CD4-positive, alpha-beta T cell (primary cell): ENCODE measurements around the gene EPS15. TPM values are rescaled to one million over a fixed set of nuclear protein-coding genes. Genes with fewer than 3 reads are reported as not detected.
"Not testable (repeated sequence)": the region's sequence is repeated elsewhere in the genome, so short reads cannot be mapped to it uniquely, and the experiment has no call there.

Experiments used
- ATAC-seq: fragments of 200-7000 bp; cut with Tn5 transposase; one replicate; pipeline ENCODE4 v1.10.0; 2022; ENCODE audit warnings: mild to moderate bottlenecking; ENCODE audit not compliant: poor library complexity
- CTCF ChIA-PET: fragments of 350-600 bp; sonication (Branson Sonifier 250); formaldehyde crosslinking; loops from one replicate; lab custom pipeline; 2021; ENCODE audit warnings: antibody characterized with exemption, inconsistent platforms; lab: Charles Lee
- POLR2A ChIA-PET: fragments of 350-600 bp; sonication (Branson Sonifier 250); formaldehyde crosslinking; loops from one replicate; lab custom pipeline; 2021; ENCODE audit warnings: antibody characterized with exemption, inconsistent platforms; lab: Charles Lee
- DNase-seq, 14 experiments: peaks; one replicate each; pipeline ENCODE4 v3.0.0-alpha.2; 2013 to 2020; ENCODE audit warnings: mixed read lengths in 2 of 14
- H3K27ac ChIP-seq, 2 donors: one replicate each; pipeline versions ENCODE4 v1.5.1 to v1.7.0; 2013; ENCODE audit warnings: low read length in 2 of 2, low read depth in 1 of 2, mild to moderate bottlenecking in 1 of 2
- H3K27me3 ChIP-seq, 2 experiments: 1 replicate in 1 of 2; 2 replicates in 1 of 2; pipeline versions ENCODE4 v1.6.1 to v1.7.0; 2013; ENCODE audit warnings: low read length in 2 of 2, control low read depth in 1 of 2, mild to moderate bottlenecking in 1 of 2, moderate library complexity in 1 of 2; ENCODE audit not compliant: insufficient read depth in 2 of 2, control insufficient read depth in 1 of 2
- H3K36me3 ChIP-seq: one replicate; pipeline ENCODE4 v1.6.1; 2013; ENCODE audit warnings: low read length, control low read depth; ENCODE audit not compliant: insufficient read depth
- H3K4me1 ChIP-seq: one replicate; pipeline ENCODE4 v1.6.1; 2013; ENCODE audit warnings: low read length, control low read depth; ENCODE audit not compliant: insufficient read depth
- H3K4me3 ChIP-seq: one replicate; pipeline ENCODE4 v1.5.1; 2013; ENCODE audit warnings: mild to moderate bottlenecking, low read length, moderate library complexity
- H3K9me3 ChIP-seq, 2 experiments: 1 replicate in 1 of 2; 2 replicates in 1 of 2; pipeline versions ENCODE4 v1.6.1 to v1.7.0; 2013; ENCODE audit warnings: low read length in 2 of 2, mild to moderate bottlenecking in 2 of 2, control low read depth in 1 of 2, moderate library complexity in 1 of 2; ENCODE audit not compliant: control insufficient read depth in 1 of 2, insufficient read depth in 1 of 2
- H3K27ac Mint-ChIP-seq: one replicate; pipeline ENCODE4 v1.8.0; 2020; ENCODE audit warnings: mixed read lengths
- H3K27me3 Mint-ChIP-seq: one replicate; pipeline ENCODE4 v1.8.0; 2021; ENCODE audit warnings: mixed read lengths
- H3K36me3 Mint-ChIP-seq: one replicate; pipeline ENCODE4 v1.8.0; 2021; ENCODE audit warnings: low read depth, mixed read lengths
- H3K4me1 Mint-ChIP-seq: one replicate; pipeline ENCODE4 v1.8.0; 2021; ENCODE audit warnings: low read depth, mixed read lengths
- H3K4me3 Mint-ChIP-seq: one replicate; pipeline ENCODE4 v1.8.0; 2020; ENCODE audit warnings: mild to moderate bottlenecking, mixed read lengths
- H3K9me3 Mint-ChIP-seq: one replicate; pipeline ENCODE4 v1.8.0; 2020; ENCODE audit warnings: mixed read lengths
- intact Hi-C, 2 experiments: fragments of 100-400 bp; cut with DNase I in 1 of 2; cut with micrococcal nuclease in 1 of 2; formaldehyde crosslinking; loops; one replicate each; pipeline versions ENCODE4 v1.15.1 to v1.9.0; 2023 to 2025; cut with DNase I, micrococcal nuclease
- total RNA-seq, 174 experiments: library from RNA in 2 of 174; stranded (reverse) in 2 of 174; gene quantifications; one replicate each; pipeline ENCODE4 v1.2.3 and lab custom pipeline; 2021 to 2026
- TF ChIP-seq, protein P1 (sequence below): fragments of 200-600 bp; IDR thresholded peaks from one replicate; pipeline ENCODE4 v1.8.0; 2022; ENCODE audit warnings: antibody characterized with exemption, mild to moderate bottlenecking

EPS15 gene
- total RNA-seq, 2 experiments from 2014 or later = 44.5 to 47.9 TPM

DNA sequence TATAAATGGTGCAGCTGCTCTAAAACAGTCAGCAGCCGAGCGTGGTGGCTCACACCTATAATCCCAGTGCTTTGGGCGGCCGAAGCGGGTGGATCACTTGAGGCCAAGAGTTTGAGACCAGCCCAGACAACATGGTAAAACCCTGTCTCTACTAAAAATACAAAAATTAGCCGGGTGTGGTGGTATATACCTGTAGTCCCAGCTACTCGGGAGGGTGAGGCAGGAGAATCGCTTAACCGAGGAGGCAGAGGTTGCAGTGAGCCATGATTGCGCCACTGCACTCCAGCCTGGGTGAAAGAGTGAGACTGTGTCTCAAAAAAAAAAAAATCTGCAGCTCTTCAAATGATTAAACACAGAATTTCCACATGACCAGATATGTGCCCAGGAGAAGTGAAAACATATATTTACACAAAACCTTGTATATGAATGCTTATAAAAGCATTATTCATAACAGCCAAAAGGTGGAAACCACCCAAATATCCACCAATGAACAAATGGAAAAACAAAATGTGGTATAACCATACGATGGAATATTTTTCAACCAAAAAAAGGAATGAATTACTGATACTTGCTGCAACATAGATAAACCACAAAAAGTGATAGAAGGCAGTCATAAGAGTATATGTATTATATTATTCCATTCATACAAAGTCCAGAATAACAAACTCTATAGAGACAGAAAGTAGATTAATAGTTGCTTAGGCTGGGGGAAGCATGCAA, 14.1 kb downstream of the EPS15 start:
- Histone ChIP-seq H3K4me3 (no peak overlapping the region), H3K36me3 (peaks cover 15% of the 10 kb centered on the region), H3K9me3 (no peaks in the 10 kb centered on the region), H3K27ac (no peak overlapping the region), H3K27me3 (no peaks in the 10 kb centered on the region), H3K4me1 (peaks cover 18% of the 10 kb centered on the region)
- ChIA-PET POLR2A (no interaction called here), CTCF (interaction anchor here (0.6 kb wide), 1 partner anchor 11 kb away, joined by 4 read pairs; no protein-coding TSS in a partner anchor)
- H3K27me3 Mint-ChIP-seq = no peaks in the 10 kb centered on the region
- no peaks in the 10 kb centered on the region for H3K9me3 Mint-ChIP-seq
- peaks cover 59% of the 10 kb centered on the region for H3K4me1 Mint-ChIP-seq
- no peak overlapping the region for H3K27ac Mint-ChIP-seq
- TF ChIP-seq, protein P1, sequence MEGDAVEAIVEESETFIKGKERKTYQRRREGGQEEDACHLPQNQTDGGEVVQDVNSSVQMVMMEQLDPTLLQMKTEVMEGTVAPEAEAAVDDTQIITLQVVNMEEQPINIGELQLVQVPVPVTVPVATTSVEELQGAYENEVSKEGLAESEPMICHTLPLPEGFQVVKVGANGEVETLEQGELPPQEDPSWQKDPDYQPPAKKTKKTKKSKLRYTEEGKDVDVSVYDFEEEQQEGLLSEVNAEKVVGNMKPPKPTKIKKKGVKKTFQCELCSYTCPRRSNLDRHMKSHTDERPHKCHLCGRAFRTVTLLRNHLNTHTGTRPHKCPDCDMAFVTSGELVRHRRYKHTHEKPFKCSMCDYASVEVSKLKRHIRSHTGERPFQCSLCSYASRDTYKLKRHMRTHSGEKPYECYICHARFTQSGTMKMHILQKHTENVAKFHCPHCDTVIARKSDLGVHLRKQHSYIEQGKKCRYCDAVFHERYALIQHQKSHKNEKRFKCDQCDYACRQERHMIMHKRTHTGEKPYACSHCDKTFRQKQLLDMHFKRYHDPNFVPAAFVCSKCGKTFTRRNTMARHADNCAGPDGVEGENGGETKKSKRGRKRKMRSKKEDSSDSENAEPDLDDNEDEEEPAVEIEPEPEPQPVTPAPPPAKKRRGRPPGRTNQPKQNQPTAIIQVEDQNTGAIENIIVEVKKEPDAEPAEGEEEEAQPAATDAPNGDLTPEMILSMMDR = no peak
- no peak overlapping the region for H3K4me3 Mint-ChIP-seq
- intact Hi-C loops = no loop called here
- H3K36me3 Mint-ChIP-seq = peaks cover 57% of the 10 kb centered on the region
- no peak for DNase-seq
- no peak for ATAC-seq

DNA sequence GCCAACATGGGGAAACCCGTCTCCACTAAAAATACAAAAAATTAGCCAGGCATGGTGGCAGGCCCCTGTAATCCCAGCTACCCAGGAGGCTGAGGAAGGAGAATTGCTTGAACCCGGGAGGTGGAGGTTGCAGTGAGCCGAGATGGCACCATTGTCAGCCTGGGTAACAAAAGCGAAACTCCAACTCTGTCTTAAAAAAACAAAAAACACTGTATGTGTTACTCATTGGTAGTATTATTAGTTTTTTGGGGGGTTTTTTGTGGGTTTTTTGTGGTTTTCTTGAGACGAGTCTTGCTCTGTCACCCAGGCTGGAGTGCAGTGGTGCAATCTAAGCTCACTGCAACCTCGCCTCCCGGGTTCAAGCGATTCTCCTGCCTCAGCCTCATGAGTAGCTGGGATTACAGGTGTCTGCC, 17.8 kb downstream of the EPS15 start:
- H3K4me1 Mint-ChIP-seq = peaks cover 56% of the 10 kb centered on the region
- H3K9me3 Mint-ChIP-seq, H3K4me3 Mint-ChIP-seq, CTCF ChIA-PET, H3K27me3 ChIP-seq, H3K27ac Mint-ChIP-seq, H3K9me3 ChIP-seq, H3K27me3 Mint-ChIP-seq, H3K27ac ChIP-seq, intact Hi-C loops: not testable (repeated sequence)
- DNase-seq (peak in 4 of 14 experiments; percentile 4 to 67 (median 46)), ATAC-seq (peak; percentile 26)
- peaks cover 20% of the 10 kb centered on the region for H3K36me3 ChIP-seq
- peak overlapping the region; percentile 9 for H3K4me3 ChIP-seq
- peaks cover 76% of the 10 kb centered on the region for H3K36me3 Mint-ChIP-seq
- peaks cover 17% of the 10 kb centered on the region for H3K4me1 ChIP-seq
- POLR2A ChIA-PET = interaction anchor here (0.7 kb wide), 1 partner anchor 88 kb away, joined by 3 read pairs; no protein-coding TSS in a partner anchor

DNA sequence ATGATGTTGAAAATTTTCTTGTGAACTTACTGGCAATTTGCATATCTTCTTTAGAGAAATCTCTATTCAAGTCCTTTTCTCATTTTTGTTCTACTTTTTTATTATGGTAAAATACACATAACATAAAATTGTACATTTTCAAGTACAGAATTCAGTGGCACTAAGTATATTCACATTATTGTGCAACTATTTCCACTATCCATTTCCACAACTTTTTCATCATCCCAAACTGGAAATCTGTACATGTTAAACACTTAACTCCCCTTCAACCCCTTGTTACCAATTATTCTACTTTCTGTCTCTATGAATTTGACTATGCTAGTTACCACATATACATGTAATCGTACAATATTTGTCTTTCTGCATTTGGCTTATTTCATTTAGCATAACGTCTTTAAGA, 19.4 kb downstream of the EPS15 start:
- Mint-ChIP-seq H3K9me3 (no peaks in the 10 kb centered on the region), H3K27me3 (no peaks in the 10 kb centered on the region), H3K36me3 (peaks cover 68% of the 10 kb centered on the region), H3K27ac (no peak overlapping the region), H3K4me3 (no peak overlapping the region), H3K4me1 (peaks cover 62% of the 10 kb centered on the region)
- Histone ChIP-seq H3K36me3 (peaks cover 15% of the 10 kb centered on the region), H3K27ac (no peak overlapping the region), H3K9me3 (no peaks in the 10 kb centered on the region), H3K4me3 (no peak overlapping the region), H3K27me3 (no peaks in the 10 kb centered on the region), H3K4me1 (peaks cover 17% of the 10 kb centered on the region)
- DNase-seq (no peak), ATAC-seq (no peak)
- CTCF ChIA-PET = no interaction called here
- POLR2A ChIA-PET = no interaction called here
- TF ChIP-seq, protein P1 = no peak
- intact Hi-C loops = no loop called here
